ENCODE results near the gene TOP2A. TPM values are rescaled to one million over a fixed set of nuclear protein-coding genes. Genes with fewer than 3 reads are reported as not detected.
A peak's percentile ranks its signal among the peaks of the same experiment; 100 is the strongest.

Gene TOP2A
- polyA plus RNA-seq, 1 donor from 2014 or later = 7.8 TPM

- Histone ChIP-seq H2AFZ (ENCODE audit: low read depth, low read length) (no peak overlapping the region), H3K36me3 (ENCODE audit: insufficient read depth, low read length) (no peaks in the 10 kb centered on the region)
Measured at GRCh38 chr17:40361925-40362695, 55.6 kb downstream of the TOP2A start.

More at GRCh38 chr17:40361925-40362695, 55.6 kb downstream of the TOP2A start:
- Histone ChIP-seq H3K27ac (ENCODE audit: low read length) (peak overlapping the region; percentile 31), H3K9me3 (ENCODE audit: low read length) (no peaks in the 10 kb centered on the region), H4K20me1 (ENCODE audit: insufficient read depth) (no peaks in the 10 kb centered on the region), H3K9ac (ENCODE audit: low read length) (peak overlapping the region; percentile 75), H3K27me3 (ENCODE audit: insufficient read depth, low read depth, low read length) (peaks cover 15% of the 10 kb centered on the region), H3F3A (ENCODE audit: insufficient read depth, low read length, poor library complexity, severe bottlenecking) (no peaks in the 10 kb centered on the region), H3K4me3 (ENCODE audit: low read length) (peak overlapping the region; percentile 73), H3K4me2 (ENCODE audit: low read length) (no peak overlapping the region), H3K79me2 (replicated peaks; ENCODE audit: insufficient read depth, low read length) (no peaks in the 10 kb centered on the region), H3K9me2 (ENCODE audit: insufficient read depth, low read length) (no peaks in the 10 kb centered on the region)
- TF ChIP-seq RAD21 (conservative IDR thresholded peaks at IDR 0.05) (no peak), REST (IDR thresholded peaks at IDR 0.05; ENCODE audit: borderline replicate concordance) (peak; percentile 18), MXI1 (conservative IDR thresholded peaks at IDR 0.05; ENCODE audit: poor library complexity, severe bottlenecking) (no peak), POLR2AphosphoS5 (IDR thresholded peaks at IDR 0.05) (no peak), CTCF (IDR thresholded peaks at IDR 0.05; ENCODE audit: poor library complexity, severe bottlenecking) (no peak), TAF1 (IDR thresholded peaks at IDR 0.05; ENCODE audit: low read depth) (no peak)

Data from neural cell (in vitro differentiated cells).